CD4-positive, CD25-positive, alpha-beta regulatory T cell (primary cell): ENCODE results near the gene ANO8. TPM values are rescaled to one million over a fixed set of nuclear protein-coding genes. Genes with fewer than 3 reads are reported as not detected.
A peak's percentile ranks its signal among the peaks of the same experiment; 100 is the strongest.

Experiments used
- ATAC-seq, 2 donors: fragments of 150-1000 bp; cut with Tn5 transposase; one replicate each; pipeline ENCODE4 v1.10.0; 2021; ENCODE audit warnings: low read depth in 2 of 2, moderate number of reproducible peaks in 2 of 2, moderate library complexity in 1 of 2
- DNase-seq, 3 donors: peaks; one replicate each; pipeline versions ENCODE4 v3.0.0 to v3.0.0-alpha.2; 2012 to 2022; ENCODE audit warnings: mixed read lengths in 1 of 3
- H3K27ac ChIP-seq: one replicate; pipeline ENCODE4 v1.7.0; 2013; ENCODE audit warnings: mild to moderate bottlenecking, low read length; ENCODE audit not compliant: insufficient read depth, poor library complexity, severe bottlenecking
- H3K27me3 ChIP-seq: one replicate; pipeline ENCODE4 v1.7.0; 2013; ENCODE audit warnings: low read length; ENCODE audit not compliant: control insufficient read depth, insufficient read depth
- H3K36me3 ChIP-seq: one replicate; pipeline ENCODE4 v1.7.0; 2013; ENCODE audit warnings: mild to moderate bottlenecking, low read length, moderate library complexity; ENCODE audit not compliant: control insufficient read depth, insufficient read depth
- H3K4me1 ChIP-seq: 2 replicates; pipeline ENCODE4 v1.7.0; 2013; ENCODE audit warnings: mild to moderate bottlenecking, low read length; ENCODE audit not compliant: insufficient read depth, control insufficient read depth, poor library complexity, severe bottlenecking
- H3K4me3 ChIP-seq: one replicate; pipeline ENCODE4 v1.7.0; 2013; ENCODE audit warnings: low read depth, mild to moderate bottlenecking, low read length, moderate library complexity
- H3K9me3 ChIP-seq, 2 experiments: 1 replicate in 1 of 2; 2 replicates in 1 of 2; pipeline ENCODE4 v1.7.0; 2013; ENCODE audit warnings: low read length in 2 of 2, mild to moderate bottlenecking in 1 of 2, moderate library complexity in 1 of 2; ENCODE audit not compliant: control insufficient read depth in 2 of 2
- H3K27ac Mint-ChIP-seq, 3 donors: one replicate each; pipeline ENCODE4 v1.8.0; 2020 to 2022; ENCODE audit warnings: mild to moderate bottlenecking in 3 of 3, mixed read lengths in 3 of 3, moderate library complexity in 2 of 3
- H3K27me3 Mint-ChIP-seq: one replicate; pipeline ENCODE4 v1.8.0; 2022; ENCODE audit warnings: mild to moderate bottlenecking, mixed read lengths
- H3K36me3 Mint-ChIP-seq: one replicate; pipeline ENCODE4 v1.8.0; 2020; ENCODE audit warnings: mixed read lengths
- H3K4me1 Mint-ChIP-seq, 4 donors: one replicate each; pipeline ENCODE4 v1.8.0; 2020 to 2022; ENCODE audit warnings: mixed read lengths in 4 of 4, mild to moderate bottlenecking in 1 of 4
- H3K4me3 Mint-ChIP-seq, 4 donors: one replicate each; pipeline ENCODE4 v1.8.0; 2020 to 2022; ENCODE audit warnings: mild to moderate bottlenecking in 4 of 4, mixed read lengths in 4 of 4, moderate library complexity in 3 of 4
- H3K9me3 Mint-ChIP-seq, 7 donors: one replicate each; pipeline ENCODE4 v1.8.0; 2020 to 2022; ENCODE audit warnings: mixed read lengths in 7 of 7, mild to moderate bottlenecking in 3 of 7, moderate library complexity in 2 of 7
- polyA plus RNA-seq, 4 donors: library from polyadenylated mRNA; unstranded; fragments of 300-500 nt; fragmentation: Illumina TruSeq; gene quantifications; one replicate each; pipeline ENCODE4 v1.2.3, GENCODE V29; 2021
- total RNA-seq: library from RNA; stranded (reverse); gene quantifications from one replicate; pipeline ENCODE4 v1.2.3, GENCODE V29; 2022

Gene ANO8
- total and polyA plus RNA-seq, 5 donors from 2014 or later: 0.06 to 17.8 (median 0.10) TPM; not detected in 1

DNA sequence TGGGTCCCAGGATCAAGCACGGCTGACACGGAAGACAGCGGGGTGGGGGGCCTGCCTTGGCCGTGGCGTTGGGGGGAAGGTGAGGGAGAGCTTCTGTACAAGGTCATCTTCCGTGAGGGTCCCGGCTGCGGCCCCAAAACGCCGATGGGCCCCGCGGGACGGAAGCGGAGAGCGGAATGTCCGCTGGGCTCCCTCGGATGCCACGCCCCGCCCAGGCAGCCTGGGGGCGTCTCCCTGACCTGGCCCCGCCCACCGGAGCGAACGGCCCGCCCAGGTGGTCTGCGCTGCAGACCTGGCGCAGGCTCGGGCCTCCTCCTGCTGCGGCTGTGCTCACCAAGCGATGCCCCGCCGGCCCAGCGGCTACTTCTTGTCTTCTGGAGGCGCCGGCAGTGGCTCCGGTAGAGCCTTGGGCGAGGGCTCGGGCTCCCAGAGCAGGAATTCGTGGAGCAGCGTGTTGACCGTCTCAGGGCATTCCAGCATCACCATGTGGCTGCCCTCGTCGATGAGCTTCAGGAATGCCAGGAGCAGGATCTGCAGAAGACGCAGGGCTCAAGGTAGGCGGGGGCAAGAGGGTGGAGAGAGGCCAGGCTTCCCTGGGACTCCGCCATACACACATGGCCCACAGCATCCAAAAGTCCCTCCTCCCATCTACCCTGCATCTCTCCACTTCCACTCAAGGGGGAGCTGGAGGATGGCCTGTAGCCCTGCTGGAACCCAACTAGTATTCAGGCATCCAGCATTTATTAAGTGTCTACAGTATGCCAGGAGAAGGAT lies 42.2 kb downstream of the ANO8 start:
- peak overlapping the region in 1 of 3 donors; percentile 59 for H3K27ac Mint-ChIP-seq
- H3K36me3 Mint-ChIP-seq: no peaks in the 10 kb centered on the region
- H3K4me1 Mint-ChIP-seq: peaks cover 0 to 5% (median 2%) of the 10 kb centered on the region in 4 donors
- Histone ChIP-seq H3K27me3 (no peaks in the 10 kb centered on the region), H3K4me3 (peak overlapping the region; percentile 66), H3K4me1 (peaks cover 11% of the 10 kb centered on the region), H3K36me3 (no peaks in the 10 kb centered on the region), H3K9me3 (no peaks in the 10 kb centered on the region), H3K27ac (peak overlapping the region; percentile 23)
- DNase-seq (peak; percentile 75 to 87 (median 79)), ATAC-seq (peak; percentile 93 to 96)
- H3K9me3 Mint-ChIP-seq: peaks cover 0 to 1% (median 0%) of the 10 kb centered on the region in 7 donors
- H3K27me3 Mint-ChIP-seq: peaks cover 11% of the 10 kb centered on the region
- peak overlapping the region; percentile 91 to 95 (median 92) for H3K4me3 Mint-ChIP-seq

DNA sequence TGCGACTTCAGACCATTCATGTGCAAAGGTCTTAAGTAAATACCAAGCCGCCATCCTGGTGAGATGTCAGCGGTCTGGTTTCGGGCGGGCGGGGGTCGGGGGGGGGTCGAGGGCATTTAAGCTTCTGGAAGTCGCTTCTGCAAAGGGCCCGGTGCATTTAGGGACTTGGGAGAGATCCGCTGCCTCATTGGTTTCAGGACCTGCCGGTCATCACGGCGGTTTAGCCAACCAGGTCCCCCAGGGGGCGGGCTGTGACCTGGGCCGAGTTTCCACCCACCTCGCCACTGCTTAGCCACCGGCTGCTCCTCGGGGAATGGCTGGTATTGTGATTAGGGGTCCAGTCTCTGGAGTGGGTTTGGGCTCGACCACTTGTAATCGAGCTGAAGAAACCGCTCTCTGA lies 45.2 kb downstream of the ANO8 start:
- Mint-ChIP-seq H3K27me3 (peaks cover 11% of the 10 kb centered on the region), H3K9me3 (peaks cover 0 to 1% (median 0%) of the 10 kb centered on the region in 7 donors), H3K4me1 (peaks cover 0 to 5% (median 2%) of the 10 kb centered on the region in 4 donors), H3K4me3 (no peak overlapping the region), H3K27ac (no peak overlapping the region), H3K36me3 (no peaks in the 10 kb centered on the region)
- ATAC-seq (no peak), DNase-seq (peak in 1 of 3 donors; percentile 73)
- H3K4me1 ChIP-seq: peaks cover 11% of the 10 kb centered on the region
- no peaks in the 10 kb centered on the region for H3K36me3 ChIP-seq
- H3K4me3 ChIP-seq: no peak overlapping the region
- no peak overlapping the region for H3K27ac ChIP-seq
- H3K27me3 ChIP-seq: no peaks in the 10 kb centered on the region
- H3K9me3 ChIP-seq: no peaks in the 10 kb centered on the region

DNA sequence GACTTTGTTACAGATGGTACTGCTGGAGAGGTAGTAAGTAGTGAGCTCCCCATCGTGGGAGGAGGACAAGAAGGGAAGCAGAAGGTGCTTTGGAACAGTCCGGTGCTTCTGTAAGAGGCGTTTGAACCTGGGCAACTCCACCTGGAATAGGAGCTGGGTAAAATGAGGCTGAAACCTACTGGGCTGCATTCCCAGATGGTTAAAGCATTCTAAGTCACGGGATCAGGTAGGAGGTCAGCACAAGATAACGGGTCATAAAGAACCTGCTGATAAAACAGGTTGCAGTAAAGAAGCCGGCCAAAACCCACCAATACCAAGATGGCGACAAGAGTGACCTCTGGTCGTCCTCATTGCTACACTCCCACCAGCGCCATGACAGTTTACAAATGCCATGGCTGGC lies 47.9 kb downstream of the ANO8 start:
- no peak for ATAC-seq
- no peak overlapping the region for H3K27ac Mint-ChIP-seq
- Histone ChIP-seq H3K9me3 (no peaks in the 10 kb centered on the region), H3K36me3 (no peaks in the 10 kb centered on the region), H3K4me1 (peaks cover 10% of the 10 kb centered on the region), H3K27ac (no peak overlapping the region), H3K27me3 (no peaks in the 10 kb centered on the region), H3K4me3 (no peak overlapping the region)
- no peak overlapping the region for H3K4me3 Mint-ChIP-seq
- H3K9me3 Mint-ChIP-seq: peaks cover 0 to 1% (median 0%) of the 10 kb centered on the region in 7 donors
- no peaks in the 10 kb centered on the region for H3K36me3 Mint-ChIP-seq
- H3K4me1 Mint-ChIP-seq: peaks cover 0 to 6% (median 2%) of the 10 kb centered on the region in 4 donors
- DNase-seq: no peak
- peaks cover 11% of the 10 kb centered on the region for H3K27me3 Mint-ChIP-seq

DNA sequence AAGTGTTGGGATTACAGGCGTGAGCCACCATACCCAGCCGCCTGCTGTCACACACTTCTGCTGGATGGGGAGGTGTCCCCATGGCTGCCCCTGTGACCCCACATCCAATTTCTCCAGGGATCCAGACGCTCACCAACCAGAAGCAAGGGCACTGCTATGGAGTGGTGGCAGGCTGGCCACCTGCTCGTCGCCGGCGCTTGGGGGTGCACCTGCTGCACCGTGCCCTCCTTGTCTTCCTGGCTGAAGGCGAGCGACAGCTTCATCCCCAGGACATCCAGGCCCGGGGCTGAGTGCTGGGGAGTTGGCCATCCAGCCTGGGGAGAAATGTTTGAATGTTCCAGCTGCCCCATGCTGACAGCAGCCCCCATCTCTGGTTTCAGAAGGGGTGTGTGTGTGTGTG lies 48.4 kb downstream of the ANO8 start:
- peaks cover 0 to 1% (median 0%) of the 10 kb centered on the region in 7 donors for H3K9me3 Mint-ChIP-seq
- no peak overlapping the region for H3K4me3 ChIP-seq
- peaks cover 0 to 9% (median 2%) of the 10 kb centered on the region in 4 donors for H3K4me1 Mint-ChIP-seq
- no peaks in the 10 kb centered on the region for H3K36me3 Mint-ChIP-seq
- DNase-seq: no peak
- no peak overlapping the region for H3K27ac ChIP-seq
- H3K4me3 Mint-ChIP-seq: no peak overlapping the region
- H3K4me1 ChIP-seq: peaks cover 14% of the 10 kb centered on the region
- H3K9me3 ChIP-seq: no peaks in the 10 kb centered on the region
- H3K27ac Mint-ChIP-seq: no peak overlapping the region
- no peaks in the 10 kb centered on the region for H3K36me3 ChIP-seq
- ATAC-seq: no peak
- H3K27me3 ChIP-seq: no peaks in the 10 kb centered on the region
- H3K27me3 Mint-ChIP-seq: peaks cover 11% of the 10 kb centered on the region

DNA sequence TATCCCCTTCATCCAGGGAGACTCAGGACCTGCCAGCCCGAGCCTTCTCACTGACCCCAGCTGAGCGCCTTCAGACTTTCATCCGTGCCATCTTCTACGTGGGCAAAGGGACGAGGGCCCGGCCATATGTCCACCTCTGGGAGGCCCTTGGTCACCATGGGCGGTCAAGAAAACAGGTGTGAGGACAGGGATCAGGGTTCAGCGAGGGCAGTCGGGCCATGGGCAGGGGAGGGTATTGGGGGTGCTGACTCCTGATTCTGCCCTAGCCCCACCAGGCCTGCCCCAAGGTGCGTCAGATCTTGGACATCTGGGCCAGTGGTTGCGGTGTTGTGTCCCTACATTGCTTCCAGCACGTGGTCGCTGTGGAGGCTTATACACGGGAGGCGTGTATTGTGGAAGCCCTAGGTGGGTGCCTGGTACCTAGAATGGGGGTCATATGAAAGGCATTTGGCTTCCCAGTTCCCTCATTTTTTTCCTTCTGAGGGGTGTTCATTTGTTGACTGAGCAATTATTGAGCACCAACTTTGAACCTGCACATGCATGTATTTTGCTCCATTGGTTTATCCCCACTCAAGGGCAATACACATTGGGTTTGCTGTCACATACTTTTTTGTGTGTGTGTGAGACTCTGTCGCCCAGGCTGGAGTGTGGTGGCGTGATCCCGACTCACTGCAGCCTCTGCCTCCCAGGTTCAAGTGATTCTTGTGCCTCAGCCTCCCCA lies 49.1 kb downstream of the ANO8 start:
- H3K36me3 Mint-ChIP-seq: no peaks in the 10 kb centered on the region

DNA sequence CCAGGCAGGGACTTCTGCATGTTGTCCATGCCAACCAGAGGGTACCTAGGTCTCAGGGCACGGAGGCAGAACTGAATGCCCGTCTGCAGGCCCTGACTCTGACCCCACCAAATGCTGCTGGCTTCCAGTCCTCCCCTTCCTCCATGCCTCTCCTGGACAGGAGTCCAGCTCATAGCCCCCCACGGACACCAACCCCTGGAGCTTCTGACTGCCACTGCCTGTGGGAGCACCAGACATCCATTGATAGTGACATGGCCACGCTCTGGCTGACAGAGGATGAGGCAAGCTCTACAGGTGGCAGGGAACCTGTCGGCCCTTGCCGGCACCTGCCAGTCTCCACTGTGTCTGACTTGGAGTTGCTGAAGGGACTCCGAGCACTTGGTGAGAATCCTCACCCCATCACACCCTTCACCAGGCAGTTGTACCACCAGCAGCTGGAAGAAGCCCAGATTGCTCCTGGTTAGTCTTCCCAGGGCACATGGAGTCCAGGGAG lies 51.1 kb downstream of the ANO8 start:
- ATAC-seq (no peak), DNase-seq (no peak)
- H3K4me3 ChIP-seq: no peak overlapping the region
- Mint-ChIP-seq H3K9me3 (no peaks in the 10 kb centered on the region), H3K27ac (no peak overlapping the region), H3K4me3 (no peak overlapping the region), H3K4me1 (peaks cover 0 to 11% (median 2%) of the 10 kb centered on the region in 4 donors), H3K36me3 (peaks cover 2% of the 10 kb centered on the region), H3K27me3 (peaks cover 5% of the 10 kb centered on the region)
- H3K27ac ChIP-seq: no peak overlapping the region
- H3K4me1 ChIP-seq: peaks cover 15% of the 10 kb centered on the region
- H3K27me3 ChIP-seq: no peaks in the 10 kb centered on the region
- peaks cover 4% of the 10 kb centered on the region for H3K36me3 ChIP-seq
- no peaks in the 10 kb centered on the region for H3K9me3 ChIP-seq

More for the DNA sequence above, 49.1 kb downstream of the ANO8 start:
- Histone ChIP-seq H3K9me3 (no peaks in the 10 kb centered on the region), H3K4me3 (no peak overlapping the region), H3K27me3 (no peaks in the 10 kb centered on the region), H3K36me3 (no peaks in the 10 kb centered on the region), H3K4me1 (peaks cover 15% of the 10 kb centered on the region), H3K27ac (no peak overlapping the region)
- DNase-seq (no peak), ATAC-seq (no peak)
- Mint-ChIP-seq H3K27me3 (peaks cover 11% of the 10 kb centered on the region), H3K9me3 (peaks cover 0 to 1% (median 0%) of the 10 kb centered on the region in 7 donors), H3K27ac (no peak overlapping the region), H3K4me3 (no peak overlapping the region), H3K4me1 (peaks cover 0 to 11% (median 2%) of the 10 kb centered on the region in 4 donors)

DNA sequence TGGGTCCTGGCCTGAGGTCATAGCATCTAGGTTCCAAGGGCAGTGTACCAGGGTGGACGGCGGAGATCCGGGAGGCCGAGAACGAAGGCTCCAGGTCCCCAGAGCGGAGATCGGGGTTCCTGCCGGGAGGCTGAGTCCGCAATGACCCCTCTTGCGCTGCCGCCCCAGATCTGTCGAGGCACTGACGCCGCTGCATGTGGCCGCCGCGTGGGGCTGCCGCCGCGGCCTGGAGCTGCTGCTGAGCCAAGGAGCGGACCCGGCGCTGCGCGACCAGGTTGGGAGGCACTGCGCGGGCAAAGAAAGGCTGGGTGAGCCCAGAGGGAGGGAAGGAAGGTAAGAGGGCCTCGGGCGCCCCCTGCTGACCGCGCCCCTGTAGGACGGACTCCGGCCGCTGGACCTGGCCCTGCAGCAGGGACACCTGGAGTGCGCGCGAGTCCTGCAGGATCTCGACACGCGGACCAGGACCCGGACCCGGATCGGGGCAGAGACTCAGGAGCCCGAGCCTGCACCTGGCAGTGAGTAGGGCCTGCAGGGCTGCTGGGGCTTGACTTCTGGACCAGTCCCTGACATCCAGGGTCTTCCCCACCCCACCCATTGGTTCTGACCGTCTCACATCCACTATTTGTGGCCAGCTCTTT lies 52.0 kb downstream of the ANO8 start:
- DNase-seq (peak; percentile 64 to 80 (median 74)), ATAC-seq (peak; percentile 87 to 88)
- Histone ChIP-seq H3K4me3 (peak overlapping the region; percentile 15), H3K36me3 (peaks cover 6% of the 10 kb centered on the region), H3K9me3 (no peaks in the 10 kb centered on the region), H3K27me3 (no peaks in the 10 kb centered on the region), H3K27ac (no peak overlapping the region), H3K4me1 (peaks cover 15% of the 10 kb centered on the region)
- H3K4me3 Mint-ChIP-seq: peak overlapping the region; percentile 60 to 91 (median 79)
- peaks cover 2% of the 10 kb centered on the region for H3K36me3 Mint-ChIP-seq
- H3K27ac Mint-ChIP-seq: no peak overlapping the region
- no peaks in the 10 kb centered on the region for H3K9me3 Mint-ChIP-seq
- no peaks in the 10 kb centered on the region for H3K27me3 Mint-ChIP-seq
- peaks cover 0 to 11% (median 2%) of the 10 kb centered on the region in 4 donors for H3K4me1 Mint-ChIP-seq
